GM12874 (cell line): ENCODE measurements around the gene LTA4H.

Experiments used
- CTCF ChIP-seq: IDR thresholded peaks from 2 replicates; pipeline ENCODE4 v1.5.1; 2011; ENCODE audit warnings: low read depth, mild to moderate bottlenecking, control low read depth, low read length, moderate library complexity; ENCODE audit not compliant: insufficient read depth

LTA4H gene

GRCh38 chr12:96046543-96047228 is 11.3 kb upstream of the LTA4H start:
- TF ChIP-seq CTCF = no peak

- TF ChIP-seq CTCF = no peak
Measured at GRCh38 chr12:96045566-96045965, 10.2 kb upstream of the LTA4H start.

GRCh38 chr12:96044943-96045290 is 9.5 kb upstream of the LTA4H start:
- TF ChIP-seq CTCF = no peak

- no peak for TF ChIP-seq CTCF
Measured at GRCh38 chr12:96044017-96044942, 8.9 kb upstream of the LTA4H start.

- no peak for TF ChIP-seq CTCF
Measured at GRCh38 chr12:96041181-96041580, 5.8 kb upstream of the LTA4H start.

- TF ChIP-seq CTCF = no peak
Measured at GRCh38 chr12:96040305-96041133, 5.1 kb upstream of the LTA4H start.

GRCh38 chr12:96039516-96039915 is 4.1 kb upstream of the LTA4H start:
- no peak for TF ChIP-seq CTCF
